KMS-11 (cell line): ENCODE results near the gene SLCO4A1.

Source experiments
- H2AFZ ChIP-seq: fragments of 200-600 bp; sonication (generic); 2 replicates; pipeline ENCODE4 v1.6.1; 2016; ENCODE audit warnings: antibody characterized with exemption, mixed run types, low read depth
- H3K27ac ChIP-seq: fragments of 200-600 bp; sonication (generic); 2 replicates; pipeline ENCODE4 v1.6.1; 2016; ENCODE audit warnings: mild to moderate bottlenecking, mixed run types
- H3K27me3 ChIP-seq: fragments of 200-600 bp; sonication (generic); 2 replicates; pipeline ENCODE4 v1.6.1; 2017; ENCODE audit warnings: mild to moderate bottlenecking, low read depth, mixed run types, moderate library complexity; ENCODE audit not compliant: insufficient read depth
- H3K36me3 ChIP-seq: fragments of 200-600 bp; sonication (generic); 2 replicates; pipeline ENCODE4 v1.6.1; 2017; ENCODE audit warnings: mild to moderate bottlenecking, mixed run types; ENCODE audit not compliant: insufficient read depth
- H3K4me1 ChIP-seq: fragments of 200-600 bp; sonication (generic); 2 replicates; pipeline ENCODE4 v1.6.1; 2016; ENCODE audit warnings: mild to moderate bottlenecking, low read depth, mixed run types; ENCODE audit not compliant: poor library complexity, severe bottlenecking
- H3K4me2 ChIP-seq: fragments of 200-600 bp; sonication (generic); 2 replicates; pipeline ENCODE4 v1.7.0; 2016; ENCODE audit warnings: mild to moderate bottlenecking, mixed run types
- H3K4me3 ChIP-seq: fragments of 200-600 bp; sonication (generic); IDR thresholded peaks from 2 replicates; pipeline ENCODE4 v1.6.1; 2017; ENCODE audit warnings: low read depth, low read length, mixed read lengths; ENCODE audit not compliant: insufficient read depth
- H3K79me2 ChIP-seq: fragments of 200-600 bp; sonication (generic); 2 replicates; pipeline ENCODE4 v1.6.1; 2016; ENCODE audit warnings: low read depth, mixed run types; ENCODE audit not compliant: insufficient read depth
- H3K9ac ChIP-seq: fragments of 200-600 bp; sonication (generic); 2 replicates; pipeline ENCODE4 v1.6.1; 2016; ENCODE audit warnings: mild to moderate bottlenecking, mixed run types
- H4K20me1 ChIP-seq: fragments of 200-600 bp; sonication (generic); 2 replicates; pipeline ENCODE4 v1.6.1; 2016; ENCODE audit warnings: mild to moderate bottlenecking, mixed run types; ENCODE audit not compliant: insufficient read depth
- CTCF ChIP-seq: fragments of 200-600 bp; sonication (generic); conservative IDR thresholded peaks from 2 replicates; pipeline ENCODE4 v1.6.1; 2017; ENCODE audit warnings: low read depth, mild to moderate bottlenecking, antibody characterized with exemption, low read length, moderate library complexity, mixed read lengths

SLCO4A1 gene

GRCh38 chr20:62665826-62666735 is 23.8 kb downstream of the SLCO4A1 start:
- Histone ChIP-seq H3K36me3 (no peaks in the 10 kb centered on the region), H2AFZ (no peak overlapping the region), H3K4me2 (no peak overlapping the region)

GRCh38 chr20:62666736-62667529 is 24.6 kb downstream of the SLCO4A1 start:
- Histone ChIP-seq H3K4me3 (no peak overlapping the region), H4K20me1 (no peaks in the 10 kb centered on the region), H3K9ac (no peak overlapping the region), H3K79me2 (no peaks in the 10 kb centered on the region), H3K4me2 (no peak overlapping the region), H3K27me3 (no peaks in the 10 kb centered on the region), H3K4me1 (no peaks in the 10 kb centered on the region), H3K27ac (no peak overlapping the region), H3K36me3 (no peaks in the 10 kb centered on the region), H2AFZ (no peak overlapping the region)
- TF ChIP-seq CTCF = no peak

More at GRCh38 chr20:62665826-62666735, 23.8 kb downstream of the SLCO4A1 start:
- Histone ChIP-seq H3K27ac (no peak overlapping the region), H3K4me3 (no peak overlapping the region), H4K20me1 (no peaks in the 10 kb centered on the region), H3K4me1 (no peaks in the 10 kb centered on the region), H3K27me3 (no peaks in the 10 kb centered on the region), H3K79me2 (no peaks in the 10 kb centered on the region), H3K9ac (no peak overlapping the region)
- no peak for TF ChIP-seq CTCF

GRCh38 chr20:62667530-62668440 is 25.5 kb downstream of the SLCO4A1 start:
- Histone ChIP-seq H4K20me1 (no peaks in the 10 kb centered on the region), H3K4me2 (no peak overlapping the region), H2AFZ (no peak overlapping the region), H3K9ac (no peak overlapping the region), H3K4me1 (no peaks in the 10 kb centered on the region), H3K79me2 (no peaks in the 10 kb centered on the region), H3K27me3 (no peaks in the 10 kb centered on the region), H3K27ac (no peak overlapping the region), H3K4me3 (no peak overlapping the region), H3K36me3 (no peaks in the 10 kb centered on the region)
- no peak for TF ChIP-seq CTCF

GRCh38 chr20:62668441-62669027 is 26.2 kb downstream of the SLCO4A1 start:
- Histone ChIP-seq H3K4me2 (no peak overlapping the region), H3K4me3 (no peak overlapping the region), H3K36me3 (no peaks in the 10 kb centered on the region), H2AFZ (no peak overlapping the region), H3K79me2 (no peaks in the 10 kb centered on the region), H3K27me3 (no peaks in the 10 kb centered on the region), H3K9ac (no peak overlapping the region), H3K4me1 (no peaks in the 10 kb centered on the region), H3K27ac (no peak overlapping the region), H4K20me1 (no peaks in the 10 kb centered on the region)
- peak; percentile 81 for TF ChIP-seq CTCF
